Measurements from ENCODE around the gene INIP. TPM values are rescaled to one million over a fixed set of nuclear protein-coding genes. Genes with fewer than 3 reads are reported as not detected.

Gene INIP
- total RNA-seq, 1 experiment from 2014 or later: 16.0 TPM

DNA sequence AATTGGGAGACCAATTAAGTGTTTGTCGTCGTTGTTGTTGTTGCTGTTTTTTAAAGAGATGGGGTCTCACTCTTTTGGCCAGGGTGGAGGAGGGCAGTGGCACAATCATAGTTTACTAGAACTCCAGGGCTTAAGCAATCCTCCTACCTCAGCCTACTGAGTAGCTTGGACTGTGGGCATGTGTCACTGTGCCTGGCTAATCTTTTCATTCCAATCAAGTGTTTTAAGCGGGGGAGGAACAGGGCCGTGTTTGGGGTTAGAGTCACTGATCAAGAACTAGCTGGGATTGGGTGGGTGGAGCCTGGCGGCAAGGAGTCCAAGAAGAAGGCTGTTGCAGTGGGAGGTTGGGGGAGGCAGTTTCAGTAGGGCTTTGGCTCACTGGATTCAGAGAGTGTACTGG, 46.4 kb upstream of the INIP start (continued):
- TF ChIP-seq ELF4 (CRISPR knock-in tag; IDR thresholded peaks at IDR 0.05; ENCODE audit: low read depth): no peak
- no peak for TF ChIP-seq ETV6 (CRISPR knock-in tag; IDR thresholded peaks at IDR 0.05)
- no peak for TF ChIP-seq SOX15 (CRISPR knock-in tag; IDR thresholded peaks at IDR 0.05)
- TF ChIP-seq SP1 (CRISPR knock-in tag; conservative IDR thresholded peaks at IDR 0.05): no peak
- TF ChIP-seq OVOL2 (CRISPR knock-in tag; IDR thresholded peaks at IDR 0.05; ENCODE audit: borderline replicate concordance): no peak
- TF ChIP-seq, protein P1, sequence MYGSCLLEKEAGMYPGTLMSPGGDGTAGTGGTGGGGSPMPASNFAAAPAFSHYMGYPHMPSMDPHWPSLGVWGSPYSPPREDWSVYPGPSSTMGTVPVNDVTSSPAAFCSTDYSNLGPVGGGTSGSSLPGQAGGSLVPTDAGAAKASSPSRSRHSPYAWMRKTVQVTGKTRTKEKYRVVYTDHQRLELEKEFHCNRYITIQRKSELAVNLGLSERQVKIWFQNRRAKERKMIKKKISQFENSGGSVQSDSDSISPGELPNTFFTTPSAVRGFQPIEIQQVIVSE (CRISPR knock-in tag; IDR thresholded peaks at IDR 0.05; ENCODE audit: borderline replicate concordance): no peak
- no peak for TF ChIP-seq MXD4 (CRISPR knock-in tag; IDR thresholded peaks at IDR 0.05; ENCODE audit: borderline replicate concordance)

- Mint-ChIP-seq H3K27me3 (ENCODE audit: low read depth) (no peaks in the 10 kb centered on the region), H3K4me1 (peaks cover 15% of the 10 kb centered on the region), H3K4me3 (no peak overlapping the region), H3K27ac (no peak overlapping the region; the same call in 1 of the 2 replicates), H3K36me3 (peaks cover 8% of the 10 kb centered on the region), H3K9me3 (peaks cover 9% of the 10 kb centered on the region)
- ATAC-seq: no peak
- TF ChIP-seq, protein P2, sequence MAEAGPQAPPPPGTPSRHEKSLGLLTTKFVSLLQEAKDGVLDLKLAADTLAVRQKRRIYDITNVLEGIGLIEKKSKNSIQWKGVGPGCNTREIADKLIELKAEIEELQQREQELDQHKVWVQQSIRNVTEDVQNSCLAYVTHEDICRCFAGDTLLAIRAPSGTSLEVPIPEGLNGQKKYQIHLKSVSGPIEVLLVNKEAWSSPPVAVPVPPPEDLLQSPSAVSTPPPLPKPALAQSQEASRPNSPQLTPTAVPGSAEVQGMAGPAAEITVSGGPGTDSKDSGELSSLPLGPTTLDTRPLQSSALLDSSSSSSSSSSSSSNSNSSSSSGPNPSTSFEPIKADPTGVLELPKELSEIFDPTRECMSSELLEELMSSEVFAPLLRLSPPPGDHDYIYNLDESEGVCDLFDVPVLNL (CRISPR knock-in tag; IDR thresholded peaks at IDR 0.05; ENCODE audit: borderline replicate concordance, low read depth): no peak
- TF ChIP-seq ZNF512 (CRISPR knock-in tag; IDR thresholded peaks at IDR 0.05; ENCODE audit: borderline replicate concordance): no peak
- TF ChIP-seq ZNF423 (CRISPR knock-in tag; IDR thresholded peaks at IDR 0.05): no peak
- ChIA-PET POLR2A (interaction anchor here (0.5 to 0.6 kb wide), 3 partner anchors 50 to 105 kb away, joined by 3 to 5 read pairs (median 4); no protein-coding TSS in a partner anchor), CTCF (interaction anchor here (0.6 to 1.7 kb wide), 6 partner anchors 28 to 1895 kb away, joined by 3 to 10 read pairs (median 4); no protein-coding TSS in a partner anchor)
- DNase-seq (ENCODE audit: low spot score): no peak
Observed at GRCh38 chr9:112762726-112763518, 45.0 kb upstream of the INIP start.

GRCh38 chr9:112761912-112762655, 44.2 kb upstream of the INIP start:
- ChIA-PET POLR2A (no interaction called here), CTCF (interaction anchor here (0.9 to 1.7 kb wide), 3 partner anchors 58 to 141 kb away, joined by 3 to 10 read pairs (median 4); no protein-coding TSS in a partner anchor)
- no peak overlapping the region; the same call in 1 of the 2 replicates for H3K27ac Mint-ChIP-seq
- H3K27me3 Mint-ChIP-seq (ENCODE audit: low read depth): no peaks in the 10 kb centered on the region
- peaks cover 8% of the 10 kb centered on the region for H3K36me3 Mint-ChIP-seq
- peaks cover 9% of the 10 kb centered on the region for H3K9me3 Mint-ChIP-seq
- peaks cover 15% of the 10 kb centered on the region for H3K4me1 Mint-ChIP-seq
- no peak overlapping the region for H3K4me3 Mint-ChIP-seq
- no peak for DNase-seq (ENCODE audit: low spot score)
- no peak for ATAC-seq
- TF ChIP-seq, protein P3, sequence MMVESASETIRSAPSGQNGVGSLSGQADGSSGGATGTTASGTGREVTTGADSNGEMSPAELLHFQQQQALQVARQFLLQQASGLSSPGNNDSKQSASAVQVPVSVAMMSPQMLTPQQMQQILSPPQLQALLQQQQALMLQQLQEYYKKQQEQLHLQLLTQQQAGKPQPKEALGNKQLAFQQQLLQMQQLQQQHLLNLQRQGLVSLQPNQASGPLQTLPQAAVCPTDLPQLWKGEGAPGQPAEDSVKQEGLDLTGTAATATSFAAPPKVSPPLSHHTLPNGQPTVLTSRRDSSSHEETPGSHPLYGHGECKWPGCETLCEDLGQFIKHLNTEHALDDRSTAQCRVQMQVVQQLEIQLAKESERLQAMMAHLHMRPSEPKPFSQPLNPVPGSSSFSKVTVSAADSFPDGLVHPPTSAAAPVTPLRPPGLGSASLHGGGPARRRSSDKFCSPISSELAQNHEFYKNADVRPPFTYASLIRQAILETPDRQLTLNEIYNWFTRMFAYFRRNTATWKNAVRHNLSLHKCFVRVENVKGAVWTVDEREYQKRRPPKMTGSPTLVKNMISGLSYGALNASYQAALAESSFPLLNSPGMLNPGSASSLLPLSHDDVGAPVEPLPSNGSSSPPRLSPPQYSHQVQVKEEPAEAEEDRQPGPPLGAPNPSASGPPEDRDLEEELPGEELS (CRISPR knock-in tag; IDR thresholded peaks at IDR 0.05): no peak
- TF ChIP-seq, protein P4, sequence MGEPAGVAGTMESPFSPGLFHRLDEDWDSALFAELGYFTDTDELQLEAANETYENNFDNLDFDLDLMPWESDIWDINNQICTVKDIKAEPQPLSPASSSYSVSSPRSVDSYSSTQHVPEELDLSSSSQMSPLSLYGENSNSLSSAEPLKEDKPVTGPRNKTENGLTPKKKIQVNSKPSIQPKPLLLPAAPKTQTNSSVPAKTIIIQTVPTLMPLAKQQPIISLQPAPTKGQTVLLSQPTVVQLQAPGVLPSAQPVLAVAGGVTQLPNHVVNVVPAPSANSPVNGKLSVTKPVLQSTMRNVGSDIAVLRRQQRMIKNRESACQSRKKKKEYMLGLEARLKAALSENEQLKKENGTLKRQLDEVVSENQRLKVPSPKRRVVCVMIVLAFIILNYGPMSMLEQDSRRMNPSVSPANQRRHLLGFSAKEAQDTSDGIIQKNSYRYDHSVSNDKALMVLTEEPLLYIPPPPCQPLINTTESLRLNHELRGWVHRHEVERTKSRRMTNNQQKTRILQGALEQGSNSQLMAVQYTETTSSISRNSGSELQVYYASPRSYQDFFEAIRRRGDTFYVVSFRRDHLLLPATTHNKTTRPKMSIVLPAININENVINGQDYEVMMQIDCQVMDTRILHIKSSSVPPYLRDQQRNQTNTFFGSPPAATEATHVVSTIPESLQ (CRISPR knock-in tag; IDR thresholded peaks at IDR 0.05): no peak
- TF ChIP-seq, protein P5, sequence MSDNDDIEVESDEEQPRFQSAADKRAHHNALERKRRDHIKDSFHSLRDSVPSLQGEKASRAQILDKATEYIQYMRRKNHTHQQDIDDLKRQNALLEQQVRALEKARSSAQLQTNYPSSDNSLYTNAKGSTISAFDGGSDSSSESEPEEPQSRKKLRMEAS (CRISPR knock-in tag; IDR thresholded peaks at IDR 0.05): no peak
- TF ChIP-seq ATF2 (CRISPR knock-in tag; IDR thresholded peaks at IDR 0.05; ENCODE audit: borderline replicate concordance, low read depth) (no peak), KAT7 (CRISPR knock-in tag; IDR thresholded peaks at IDR 0.05; ENCODE audit: borderline replicate concordance) (no peak), TEAD1 (CRISPR knock-in tag; IDR thresholded peaks at IDR 0.05) (no peak), ZNF317 (CRISPR knock-in tag; IDR thresholded peaks at IDR 0.05; ENCODE audit: borderline replicate concordance, low read depth) (no peak), NR1H2 (CRISPR knock-in tag; IDR thresholded peaks at IDR 0.05) (no peak), FOXP1 (CRISPR knock-in tag; IDR thresholded peaks at IDR 0.05; ENCODE audit: borderline replicate concordance) (no peak), GRHL2 (CRISPR knock-in tag; IDR thresholded peaks at IDR 0.05; ENCODE audit: insufficient replicate concordance, severe bottlenecking) (no peak)
